Endothelial cell of umbilical vein (primary cell): Measurements from ENCODE around the gene TEX28.

Experiments used
- CTCF ChIP-seq, 2 donors: IDR thresholded peaks; 1 replicate in 1 of 2; 2 replicates in 1 of 2; pipeline ENCODE4 v1.5.1; 2011; ENCODE audit warnings: low read length in 2 of 2, mild to moderate bottlenecking in 2 of 2, moderate library complexity in 2 of 2, control low read depth in 1 of 2, inconsistent platforms in 1 of 2, low read depth in 1 of 2; ENCODE audit not compliant: insufficient read depth in 1 of 2; ENCODE audit errors: extremely low read depth in 1 of 2
- EZH2 ChIP-seq: IDR thresholded peaks from 2 replicates; pipeline ENCODE4 v1.6.1; 2012; ENCODE audit warnings: borderline replicate concordance, low read depth, mild to moderate bottlenecking, moderate library complexity, low read length, inconsistent platforms; ENCODE audit not compliant: severe bottlenecking
- GATA2 ChIP-seq: IDR thresholded peaks from 2 replicates; pipeline ENCODE4 v1.7.0; 2011; ENCODE audit warnings: low read depth, mild to moderate bottlenecking, moderate library complexity, mixed read lengths, low read length; ENCODE audit not compliant: insufficient read length, insufficient read depth
- MYC ChIP-seq: IDR thresholded peaks from one replicate; pipeline ENCODE4 v1.6.1; 2011; ENCODE audit warnings: mild to moderate bottlenecking, low read depth, low read length
- POLR2A ChIP-seq: IDR thresholded peaks from 2 replicates; pipeline ENCODE4 v1.6.1; 2012; ENCODE audit warnings: low read depth, mild to moderate bottlenecking, control low read depth, low read length
- POLR2AphosphoS5 ChIP-seq: IDR thresholded peaks from 2 replicates; pipeline ENCODE4 v1.6.1; 2012; ENCODE audit warnings: low read depth, mild to moderate bottlenecking, control low read depth, low read length, moderate library complexity; ENCODE audit not compliant: insufficient read depth
- TF ChIP-seq, protein P1 (sequence below): IDR thresholded peaks from 2 replicates; pipeline ENCODE4 v1.6.1; 2011; ENCODE audit not compliant: insufficient read depth, insufficient read length

DNA sequence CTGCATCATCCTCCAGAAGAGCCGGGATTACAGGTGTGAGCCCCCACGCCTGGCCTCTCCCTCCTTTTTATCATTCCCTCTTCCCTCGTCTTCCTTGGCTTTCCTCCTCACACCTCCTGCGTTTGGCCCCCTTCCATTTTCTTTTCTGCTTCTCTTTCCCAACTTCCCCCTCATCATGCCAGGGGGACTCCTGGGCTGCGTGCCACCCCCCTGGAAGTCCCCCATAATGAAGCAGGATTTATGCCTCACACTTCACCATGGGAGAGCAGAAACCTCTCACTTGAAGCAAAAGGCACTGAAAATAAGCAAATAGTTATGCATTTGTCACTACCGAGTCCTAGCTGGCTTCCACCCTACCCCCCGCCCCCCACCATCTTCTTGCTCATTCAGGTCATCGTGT lies 8.6 kb upstream of the TEX28 start:
- no peak for TF ChIP-seq CTCF (IDR thresholded peaks at IDR 0.05; ENCODE audit: extremely low read depth in 1 of 2, insufficient read depth in 1 of 2, low read depth in 1 of 2, low read length in 2 of 2)
- TF ChIP-seq POLR2AphosphoS5, result no peak
- no peak for TF ChIP-seq EZH2
- no peak for TF ChIP-seq POLR2A
- TF ChIP-seq MYC, result no peak
- TF ChIP-seq, protein P1, sequence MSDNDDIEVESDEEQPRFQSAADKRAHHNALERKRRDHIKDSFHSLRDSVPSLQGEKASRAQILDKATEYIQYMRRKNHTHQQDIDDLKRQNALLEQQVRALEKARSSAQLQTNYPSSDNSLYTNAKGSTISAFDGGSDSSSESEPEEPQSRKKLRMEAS, result no peak
- no peak for TF ChIP-seq GATA2
